ENCODE measurements around the gene MAEL. TPM values are rescaled to one million over a fixed set of nuclear protein-coding genes. Genes with fewer than 3 reads are reported as not detected.
A peak's percentile ranks its signal among the peaks of the same experiment; 100 is the strongest.

MAEL gene
- total and polyA plus RNA-seq, 2 experiments from 2014 or later = 0.76 to 0.95 TPM

- H3K27me3 ChIP-seq (ENCODE audit: insufficient read depth) = peaks cover 5% of the 10 kb centered on the region; the same call in 1 of the 2 replicates
- Mint-ChIP-seq H3K9me3 (no peaks in the 10 kb centered on the region), H3K27me3 (ENCODE audit: insufficient read depth, low read depth, poor library complexity) (peaks cover 3% of the 10 kb centered on the region), H3K27ac (no peak overlapping the region), H3K36me3 (ENCODE audit: low read depth) (no peaks in the 10 kb centered on the region), H3K4me3 (peak overlapping the region; percentile 36; the same call in 2 of the 3 replicates), H3K4me1 (peaks cover 5% of the 10 kb centered on the region; the same call in 2 of the 3 replicates)
- peaks cover 5% of the 10 kb centered on the region; the same call in 1 of the 2 replicates for H3K9me2 ChIP-seq (ENCODE audit: insufficient read depth)
- H3K27ac ChIP-seq (ENCODE audit: low read depth) = no peak overlapping the region
- peak overlapping the region; percentile 95 for H2AFZ ChIP-seq
- H3K36me3 ChIP-seq (ENCODE audit: insufficient read depth) = no peaks in the 10 kb centered on the region
- H3K4me3 ChIP-seq = peak overlapping the region; percentile 41
- no peaks in the 10 kb centered on the region for H4K20me1 ChIP-seq (replicated peaks; ENCODE audit: insufficient read depth)
- H3F3A ChIP-seq (replicated peaks; ENCODE audit: low read depth) = no peaks in the 10 kb centered on the region
- H3K4me1 ChIP-seq (ENCODE audit: insufficient read depth) = peaks cover 3% of the 10 kb centered on the region; the same call in 1 of the 2 replicates
- H3K79me2 ChIP-seq (replicated peaks; ENCODE audit: insufficient read depth) = no peaks in the 10 kb centered on the region
- ATAC-seq = peak; percentile 98
- DNase-seq (ENCODE audit: low spot score) = peak; percentile 69
- TF ChIP-seq JUNB (IDR thresholded peaks at IDR 0.05; ENCODE audit: unreplicated experiment) (no peak), NANOG (IDR thresholded peaks at IDR 0.05; ENCODE audit: borderline replicate concordance) (no peak), REST (IDR thresholded peaks at IDR 0.05; ENCODE audit: unreplicated experiment) (no peak), STAT1 (IDR thresholded peaks at IDR 0.05; ENCODE audit: unreplicated experiment) (no peak), CTCF (conservative IDR thresholded peaks at IDR 0.05; ENCODE audit: low read depth in 2 of 2) (no peak), POLR2AphosphoS5 (IDR thresholded peaks at IDR 0.05; ENCODE audit: low read depth) (no peak), ETS1 (IDR thresholded peaks at IDR 0.05) (no peak), EZH2phosphoT487 (IDR thresholded peaks at IDR 0.05; ENCODE audit: unreplicated experiment) (no peak), ZNF462 (CRISPR knock-in tag; IDR thresholded peaks at IDR 0.05) (no peak), EZH2 (IDR thresholded peaks at IDR 0.05; ENCODE audit: low read depth, unreplicated experiment) (no peak), ZNF331 (CRISPR knock-in tag; IDR thresholded peaks at IDR 0.05; ENCODE audit: low read depth) (no peak), CREB1 (CRISPR knock-in tag; IDR thresholded peaks at IDR 0.05; ENCODE audit: low read depth) (no peak), ZNF114 (CRISPR knock-in tag; IDR thresholded peaks at IDR 0.05) (no peak)
- peak overlapping the region; percentile 74 for H3K4me2 ChIP-seq
These were observed 54.8 kb downstream of the MAEL start for GRCh38 chr1:167043752-167044488.
